ENCODE results near the gene GRID2.

DNA sequence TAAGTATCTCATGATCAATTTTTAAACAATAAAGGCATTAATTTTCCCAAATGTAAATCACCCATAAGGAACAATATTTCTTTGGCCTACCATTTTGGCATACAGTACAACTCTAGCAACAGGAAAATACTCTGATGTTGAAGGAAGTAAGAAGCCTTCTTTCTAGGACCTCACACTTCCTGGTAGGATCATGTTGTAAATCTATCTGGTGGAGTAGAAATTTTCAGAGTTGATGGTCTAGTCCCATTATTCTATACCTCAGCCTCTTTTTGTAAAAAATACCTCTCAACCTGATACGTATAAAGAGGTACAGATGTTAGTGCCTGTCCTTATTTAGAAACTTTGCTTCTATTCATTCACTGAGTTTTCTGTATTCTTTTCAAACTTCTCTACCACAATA is 40.2 kb upstream of the GRID2 start:
- TF ChIP-seq POLR2A (IDR thresholded peaks at IDR 0.05; ENCODE audit: low read depth, low read length) (no peak), POLR2AphosphoS5 (IDR thresholded peaks at IDR 0.05; ENCODE audit: low read depth, low read length) (no peak), TAF1 (IDR thresholded peaks at IDR 0.05; ENCODE audit: low read depth, low read length) (no peak), PAX5 (IDR thresholded peaks at IDR 0.05; ENCODE audit: insufficient read depth, low read length, severe bottlenecking) (no peak), POU2F2 (IDR thresholded peaks at IDR 0.05; ENCODE audit: low read depth, low read length) (no peak), SPI1 (IDR thresholded peaks at IDR 0.05; ENCODE audit: low read depth, low read length) (no peak)

Data from GM12891 (cell line).